Measurements from ENCODE around the gene PRR12.

DNA sequence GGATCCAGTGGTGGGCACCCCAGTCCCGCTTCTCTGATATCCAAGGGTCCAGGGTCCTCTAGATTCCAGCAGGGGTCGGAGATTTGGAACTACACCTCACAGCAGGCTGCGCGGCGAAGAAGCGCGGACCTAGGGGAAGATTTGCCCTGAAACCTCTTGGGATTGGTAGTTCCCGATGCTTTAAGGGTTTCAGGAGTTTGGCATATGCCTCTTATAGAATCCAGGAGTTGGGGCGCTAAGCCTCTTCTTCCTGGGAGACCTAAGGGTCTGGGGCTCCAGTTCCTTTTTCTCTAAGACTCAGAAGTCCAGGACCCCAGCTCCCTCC is 75.1 kb downstream of the PRR12 start:
- TF ChIP-seq POLR2AphosphoS5 (IDR thresholded peaks at IDR 0.05) (no peak), POLR2A (IDR thresholded peaks at IDR 0.05) (no peak), EP300 (IDR thresholded peaks at IDR 0.05; ENCODE audit: low read depth) (no peak)
- TF ChIP-seq, protein P1, sequence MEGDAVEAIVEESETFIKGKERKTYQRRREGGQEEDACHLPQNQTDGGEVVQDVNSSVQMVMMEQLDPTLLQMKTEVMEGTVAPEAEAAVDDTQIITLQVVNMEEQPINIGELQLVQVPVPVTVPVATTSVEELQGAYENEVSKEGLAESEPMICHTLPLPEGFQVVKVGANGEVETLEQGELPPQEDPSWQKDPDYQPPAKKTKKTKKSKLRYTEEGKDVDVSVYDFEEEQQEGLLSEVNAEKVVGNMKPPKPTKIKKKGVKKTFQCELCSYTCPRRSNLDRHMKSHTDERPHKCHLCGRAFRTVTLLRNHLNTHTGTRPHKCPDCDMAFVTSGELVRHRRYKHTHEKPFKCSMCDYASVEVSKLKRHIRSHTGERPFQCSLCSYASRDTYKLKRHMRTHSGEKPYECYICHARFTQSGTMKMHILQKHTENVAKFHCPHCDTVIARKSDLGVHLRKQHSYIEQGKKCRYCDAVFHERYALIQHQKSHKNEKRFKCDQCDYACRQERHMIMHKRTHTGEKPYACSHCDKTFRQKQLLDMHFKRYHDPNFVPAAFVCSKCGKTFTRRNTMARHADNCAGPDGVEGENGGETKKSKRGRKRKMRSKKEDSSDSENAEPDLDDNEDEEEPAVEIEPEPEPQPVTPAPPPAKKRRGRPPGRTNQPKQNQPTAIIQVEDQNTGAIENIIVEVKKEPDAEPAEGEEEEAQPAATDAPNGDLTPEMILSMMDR (IDR thresholded peaks at IDR 0.05), result peak in 1 of 5 experiments; percentile 24
